Ishikawa (cell line): ENCODE data around the gene ERVH48-1.
A peak's percentile ranks its signal among the peaks of the same experiment; 100 is the strongest.

Experiments
- CEBPB ChIP-seq: IDR thresholded peaks from 2 replicates; pipeline ENCODE4 v1.6.1; 2012
- CREB1 ChIP-seq: IDR thresholded peaks from 2 replicates; pipeline ENCODE4 v1.6.1; 2012; ENCODE audit warnings: low read depth
- EGR1 ChIP-seq: IDR thresholded peaks from 2 replicates; pipeline ENCODE4 v1.6.1; 2012
- EP300 ChIP-seq: IDR thresholded peaks from 2 replicates; pipeline ENCODE4 v1.6.1; 2012; ENCODE audit warnings: borderline replicate concordance
- FOXM1 ChIP-seq: IDR thresholded peaks from 2 replicates; pipeline ENCODE4 v1.6.1; 2012; ENCODE audit warnings: low read depth, borderline replicate concordance
- NFIC ChIP-seq: IDR thresholded peaks from 2 replicates; pipeline ENCODE4 v1.6.1; 2012
- RAD21 ChIP-seq: IDR thresholded peaks from 2 replicates; pipeline ENCODE4 v1.6.1; 2012; ENCODE audit warnings: low read depth
- TAF1 ChIP-seq: IDR thresholded peaks from 2 replicates; pipeline ENCODE4 v1.6.1; 2012; ENCODE audit warnings: low read depth, mild to moderate bottlenecking
- TCF12 ChIP-seq: IDR thresholded peaks from 2 replicates; pipeline ENCODE4 v1.6.1; 2012; ENCODE audit warnings: low read depth
- TEAD4 ChIP-seq: IDR thresholded peaks from 2 replicates; pipeline ENCODE4 v1.6.1; 2012
- YY1 ChIP-seq: IDR thresholded peaks from 2 replicates; pipeline ENCODE4 v1.6.1; 2012; ENCODE audit warnings: low read depth
- ZBTB7A ChIP-seq: IDR thresholded peaks from 2 replicates; pipeline ENCODE4 v1.6.1; 2012; ENCODE audit warnings: low read depth
- TF ChIP-seq, protein P1 (sequence below): IDR thresholded peaks from 2 replicates; pipeline ENCODE4 v1.6.1; 2012
- TF ChIP-seq, protein P2 (sequence below): IDR thresholded peaks from 2 replicates; pipeline ENCODE4 v1.6.1; 2012; ENCODE audit warnings: low read depth, mild to moderate bottlenecking
- TF ChIP-seq, protein P3 (sequence below): IDR thresholded peaks from 2 replicates; pipeline ENCODE4 v1.6.1; 2012

The ERVH48-1 gene

DNA sequence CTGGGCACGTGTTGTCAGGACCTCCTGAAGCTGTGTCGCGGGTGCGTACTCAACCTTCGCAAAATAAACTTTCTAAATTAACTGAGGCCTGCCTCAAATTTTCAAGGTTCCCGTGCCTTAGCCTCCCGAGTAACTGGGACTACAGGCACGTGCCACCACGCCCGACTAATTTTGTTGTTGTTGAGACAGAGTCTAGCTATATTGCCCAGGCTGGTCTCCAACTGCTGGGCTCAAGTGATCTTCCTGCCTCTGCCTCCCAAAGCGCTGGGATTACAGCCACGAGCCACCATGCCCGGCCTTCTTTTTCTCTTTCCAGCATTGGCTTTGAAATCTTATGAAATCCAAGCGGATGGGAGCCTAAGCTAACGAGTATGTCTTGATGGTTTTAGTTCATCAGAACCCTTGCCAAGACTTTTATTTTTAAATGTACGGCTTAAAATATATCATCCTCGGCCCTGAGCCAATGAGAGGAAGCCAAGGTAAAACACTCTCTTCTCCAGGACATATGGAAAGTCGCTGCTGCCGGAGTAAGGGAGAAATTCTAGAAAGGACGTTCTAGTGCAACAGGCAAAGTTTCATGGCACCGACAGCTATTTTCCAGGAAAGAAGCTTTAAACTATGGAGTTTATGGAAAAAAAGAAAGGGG, 12.7 kb upstream of the ERVH48-1 start:
- TF ChIP-seq EP300 (no peak), CREB1 (no peak), FOXM1 (no peak), TAF1 (no peak), ZBTB7A (no peak), TCF12 (no peak), RAD21 (no peak), YY1 (no peak), NFIC (no peak), TEAD4 (no peak)
- TF ChIP-seq, protein P1, sequence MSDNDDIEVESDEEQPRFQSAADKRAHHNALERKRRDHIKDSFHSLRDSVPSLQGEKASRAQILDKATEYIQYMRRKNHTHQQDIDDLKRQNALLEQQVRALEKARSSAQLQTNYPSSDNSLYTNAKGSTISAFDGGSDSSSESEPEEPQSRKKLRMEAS = no peak
- TF ChIP-seq, protein P2, sequence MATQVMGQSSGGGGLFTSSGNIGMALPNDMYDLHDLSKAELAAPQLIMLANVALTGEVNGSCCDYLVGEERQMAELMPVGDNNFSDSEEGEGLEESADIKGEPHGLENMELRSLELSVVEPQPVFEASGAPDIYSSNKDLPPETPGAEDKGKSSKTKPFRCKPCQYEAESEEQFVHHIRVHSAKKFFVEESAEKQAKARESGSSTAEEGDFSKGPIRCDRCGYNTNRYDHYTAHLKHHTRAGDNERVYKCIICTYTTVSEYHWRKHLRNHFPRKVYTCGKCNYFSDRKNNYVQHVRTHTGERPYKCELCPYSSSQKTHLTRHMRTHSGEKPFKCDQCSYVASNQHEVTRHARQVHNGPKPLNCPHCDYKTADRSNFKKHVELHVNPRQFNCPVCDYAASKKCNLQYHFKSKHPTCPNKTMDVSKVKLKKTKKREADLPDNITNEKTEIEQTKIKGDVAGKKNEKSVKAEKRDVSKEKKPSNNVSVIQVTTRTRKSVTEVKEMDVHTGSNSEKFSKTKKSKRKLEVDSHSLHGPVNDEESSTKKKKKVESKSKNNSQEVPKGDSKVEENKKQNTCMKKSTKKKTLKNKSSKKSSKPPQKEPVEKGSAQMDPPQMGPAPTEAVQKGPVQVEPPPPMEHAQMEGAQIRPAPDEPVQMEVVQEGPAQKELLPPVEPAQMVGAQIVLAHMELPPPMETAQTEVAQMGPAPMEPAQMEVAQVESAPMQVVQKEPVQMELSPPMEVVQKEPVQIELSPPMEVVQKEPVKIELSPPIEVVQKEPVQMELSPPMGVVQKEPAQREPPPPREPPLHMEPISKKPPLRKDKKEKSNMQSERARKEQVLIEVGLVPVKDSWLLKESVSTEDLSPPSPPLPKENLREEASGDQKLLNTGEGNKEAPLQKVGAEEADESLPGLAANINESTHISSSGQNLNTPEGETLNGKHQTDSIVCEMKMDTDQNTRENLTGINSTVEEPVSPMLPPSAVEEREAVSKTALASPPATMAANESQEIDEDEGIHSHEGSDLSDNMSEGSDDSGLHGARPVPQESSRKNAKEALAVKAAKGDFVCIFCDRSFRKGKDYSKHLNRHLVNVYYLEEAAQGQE = no peak
- TF ChIP-seq, protein P3, sequence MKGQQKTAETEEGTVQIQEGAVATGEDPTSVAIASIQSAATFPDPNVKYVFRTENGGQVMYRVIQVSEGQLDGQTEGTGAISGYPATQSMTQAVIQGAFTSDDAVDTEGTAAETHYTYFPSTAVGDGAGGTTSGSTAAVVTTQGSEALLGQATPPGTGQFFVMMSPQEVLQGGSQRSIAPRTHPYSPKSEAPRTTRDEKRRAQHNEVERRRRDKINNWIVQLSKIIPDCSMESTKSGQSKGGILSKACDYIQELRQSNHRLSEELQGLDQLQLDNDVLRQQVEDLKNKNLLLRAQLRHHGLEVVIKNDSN = no peak

DNA sequence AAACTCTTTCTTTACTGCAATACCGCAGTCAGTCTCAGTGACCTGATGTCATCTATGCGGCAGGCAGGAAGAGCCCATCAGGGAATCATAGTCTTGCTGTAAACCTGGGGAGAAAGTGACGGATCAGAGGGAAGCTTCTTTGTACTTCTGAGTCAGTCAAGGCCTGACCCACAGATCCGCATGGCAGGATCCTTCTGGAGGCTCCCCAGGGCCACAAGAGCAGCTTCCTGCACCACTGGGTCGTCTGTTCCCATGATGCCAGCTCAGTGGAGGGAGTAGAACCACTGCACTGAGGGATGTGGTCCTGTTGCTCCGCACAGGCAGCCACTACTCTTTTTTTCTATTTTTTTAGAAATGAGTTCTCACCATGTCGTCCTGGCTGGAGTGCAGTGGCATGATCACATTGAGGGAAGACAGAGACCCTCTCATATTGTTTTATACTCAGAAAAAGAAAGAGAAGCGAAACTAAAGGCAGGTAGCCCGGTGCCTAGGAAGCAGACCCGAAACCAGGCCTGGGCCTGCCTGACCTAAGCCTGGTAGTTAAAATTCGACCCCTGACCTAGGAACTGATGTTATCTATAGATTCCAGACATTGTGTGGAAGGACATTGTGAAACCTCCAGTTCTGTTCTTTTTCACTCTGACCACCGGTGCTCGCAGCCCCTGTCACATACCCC, 6.3 kb upstream of the ERVH48-1 start:
- TF ChIP-seq TCF12 = no peak

DNA sequence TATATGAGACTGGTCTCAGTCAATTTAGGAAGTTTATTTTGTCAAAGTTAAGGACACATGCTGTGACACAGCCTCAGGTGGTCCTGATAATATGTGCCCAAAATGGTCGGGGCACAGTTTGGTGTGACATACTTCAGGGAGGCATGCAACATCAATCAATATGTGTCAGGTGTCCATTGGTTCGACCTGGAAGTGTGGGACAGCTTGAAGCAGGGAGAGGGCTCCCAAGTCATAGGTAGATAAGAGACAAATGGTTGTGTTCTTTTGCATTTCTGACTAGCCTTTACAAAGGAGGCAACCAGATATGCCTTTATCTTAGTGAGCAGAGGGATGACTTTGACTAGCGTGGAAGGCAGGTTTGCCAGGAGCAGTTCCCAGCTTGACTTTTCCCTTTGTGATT, 4.5 kb upstream of the ERVH48-1 start:
- TF ChIP-seq, protein P3 = no peak
- no peak for TF ChIP-seq TAF1
- TF ChIP-seq NFIC = no peak
- no peak for TF ChIP-seq FOXM1
- no peak for TF ChIP-seq ZBTB7A
- no peak for TF ChIP-seq CREB1

DNA sequence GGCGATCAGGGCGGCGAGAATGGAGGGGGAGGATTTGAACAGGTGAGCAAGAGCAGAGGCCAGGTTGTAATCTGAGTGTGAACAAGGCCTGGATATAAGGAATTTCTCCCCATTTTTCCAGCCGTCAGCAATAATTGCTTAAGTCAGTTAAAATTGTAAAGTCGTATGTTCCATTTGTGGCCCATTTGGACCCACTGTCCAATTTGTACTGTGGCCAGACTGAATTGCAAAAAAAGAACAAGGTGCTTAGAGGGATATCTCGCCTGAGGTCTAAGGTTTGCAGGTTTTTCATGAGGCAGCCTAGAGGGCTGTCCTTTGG, 1.0 kb downstream of the ERVH48-1 start:
- TF ChIP-seq NFIC (no peak), EGR1 (no peak), TAF1 (no peak), RAD21 (no peak), TEAD4 (no peak), YY1 (no peak), ZBTB7A (no peak), FOXM1 (no peak), TCF12 (no peak), CREB1 (no peak), EP300 (no peak), CEBPB (no peak)
- TF ChIP-seq, protein P3 = no peak
- TF ChIP-seq, protein P2 = no peak
- TF ChIP-seq, protein P1 = no peak

DNA sequence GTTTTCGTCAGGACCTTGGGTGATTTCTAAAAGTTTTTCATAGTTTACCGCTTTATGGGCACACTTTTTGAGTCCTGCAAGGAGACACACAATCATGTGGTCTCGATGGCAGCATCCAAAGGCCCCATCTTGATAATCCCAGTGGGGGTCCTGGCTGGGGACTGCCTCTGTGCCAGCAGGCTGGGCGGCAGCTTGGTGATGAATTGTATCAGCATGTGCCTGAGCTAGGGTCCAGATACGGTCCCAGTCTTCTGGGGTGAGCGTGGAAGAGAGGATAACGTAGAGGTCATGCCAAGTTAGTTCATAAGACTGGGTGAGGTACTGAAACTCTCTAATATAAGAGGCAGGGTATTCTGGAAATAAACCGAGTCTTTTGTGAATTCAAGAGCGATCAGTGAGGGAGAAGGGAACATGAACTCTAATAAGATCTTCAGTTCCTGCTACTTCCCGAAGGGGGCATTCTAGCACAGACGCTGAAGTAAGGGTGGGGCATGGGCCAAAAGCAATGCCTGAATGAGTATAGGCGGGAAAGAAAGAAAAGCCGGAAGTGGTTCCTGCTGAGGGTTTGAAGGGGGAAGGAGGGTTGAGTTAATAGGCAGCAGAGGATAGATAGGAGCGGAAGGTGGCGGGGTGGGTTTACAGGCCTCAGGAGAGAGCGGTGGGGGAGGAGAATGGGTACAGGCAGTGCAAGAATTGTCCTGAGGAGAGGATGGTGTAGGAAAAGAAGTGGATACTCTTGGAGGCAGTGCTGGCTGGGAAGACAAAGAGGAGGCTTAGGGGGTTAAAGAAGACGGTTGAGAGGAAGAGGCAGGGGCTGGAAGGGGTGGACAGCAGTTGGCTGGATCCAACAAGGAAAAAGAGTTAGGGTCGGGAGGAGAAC, 1.6 kb downstream of the ERVH48-1 start:
- no peak for TF ChIP-seq EGR1
- no peak for TF ChIP-seq YY1
- TF ChIP-seq TEAD4 = peak; percentile 35; the same call in 1 of the 2 replicates
- peak; percentile 72 for TF ChIP-seq NFIC
- TF ChIP-seq TCF12 = 0 out of 2 replicates have a peak, but pooled peaks have one; percentile 30
- 0 out of 2 replicates have a peak, but pooled peaks have one; percentile 25 for TF ChIP-seq ZBTB7A
- TF ChIP-seq, protein P1 = peak; percentile 88
- TF ChIP-seq RAD21 = peak; percentile 97
- TF ChIP-seq, protein P3 = no peak
- no peak for TF ChIP-seq CEBPB
- peak; percentile 49; the same call in 1 of the 2 replicates for TF ChIP-seq FOXM1
- peak; percentile 57; the same call in 1 of the 2 replicates for TF ChIP-seq EP300
- TF ChIP-seq TAF1 = no peak
- TF ChIP-seq, protein P2 = no peak
- no peak for TF ChIP-seq CREB1
